Activated gamma-delta T cell (primary cell): ENCODE results near the gene KIF25.

Experiments
- DNase-seq: peaks from one replicate; lab custom pipeline; 2025; lab: John Stamatoyannopoulos, UW

KIF25 gene

DNA sequence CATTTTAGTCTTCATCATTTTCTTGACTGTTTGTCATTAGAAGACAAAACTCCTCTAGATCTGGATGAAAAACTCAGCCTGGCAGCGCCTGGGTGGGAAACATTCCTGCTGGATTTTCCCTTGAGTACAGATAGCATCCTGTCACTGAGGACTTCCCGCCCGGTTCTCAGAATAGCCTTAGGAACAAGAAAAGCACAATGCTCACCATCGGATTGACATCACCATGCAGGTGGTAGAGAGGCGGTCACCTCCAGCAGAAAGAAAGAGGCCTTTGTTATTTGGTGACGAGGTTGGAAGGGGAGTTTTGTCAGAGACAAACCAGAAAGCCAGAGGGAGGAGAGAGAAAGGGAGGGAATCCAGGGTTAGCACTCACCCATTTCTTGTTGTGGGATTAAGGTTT is 39.8 kb downstream of the KIF25 start:
- DNase-seq = no peak

DNA sequence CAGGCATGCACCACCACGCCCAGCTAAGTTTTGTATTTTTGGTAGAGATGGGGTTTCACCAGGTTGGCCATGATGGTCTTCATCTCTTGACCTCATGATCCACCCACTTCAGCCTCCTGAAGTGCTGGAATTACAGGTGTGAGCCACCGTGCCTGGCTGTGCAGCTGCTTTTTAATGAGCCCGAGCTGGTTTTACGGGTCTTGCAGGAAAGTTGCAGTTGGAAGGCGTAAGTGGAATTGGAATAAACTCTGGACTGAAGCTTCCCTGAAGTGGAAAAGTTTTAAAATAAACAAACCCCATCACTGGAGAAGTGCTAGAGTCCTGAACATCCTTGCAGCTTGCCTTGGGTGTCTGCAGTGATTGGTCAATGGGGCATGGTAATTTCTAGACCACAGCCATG is 40.4 kb downstream of the KIF25 start:
- DNase-seq = no peak

DNA sequence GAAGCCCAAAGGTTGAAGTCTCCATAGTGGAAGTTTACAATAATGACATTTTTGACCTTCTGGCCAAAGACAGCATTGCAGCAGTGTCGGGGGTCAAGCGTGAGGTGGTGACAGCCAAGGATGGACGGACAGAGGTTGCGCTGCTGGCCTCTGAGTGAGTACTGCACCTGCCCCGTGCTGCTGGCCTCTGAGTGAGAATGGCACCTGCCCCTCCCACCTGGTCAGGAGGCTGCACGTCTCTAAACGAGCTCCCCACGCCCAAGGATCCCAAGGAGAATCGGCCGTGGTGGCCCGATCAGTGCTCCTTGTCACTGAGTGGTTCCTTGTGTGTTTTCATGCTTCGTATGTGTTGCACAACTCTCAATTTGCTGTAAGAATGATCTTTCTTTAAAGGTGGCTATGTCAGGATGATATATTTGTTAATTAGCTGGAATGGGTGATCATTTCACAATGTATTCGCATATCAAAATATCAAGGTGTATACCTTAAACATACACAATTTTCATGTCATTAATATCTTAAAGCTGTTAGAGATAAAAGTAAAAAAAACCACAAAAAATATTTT is 41.2 kb downstream of the KIF25 start:
- DNase-seq = no peak

DNA sequence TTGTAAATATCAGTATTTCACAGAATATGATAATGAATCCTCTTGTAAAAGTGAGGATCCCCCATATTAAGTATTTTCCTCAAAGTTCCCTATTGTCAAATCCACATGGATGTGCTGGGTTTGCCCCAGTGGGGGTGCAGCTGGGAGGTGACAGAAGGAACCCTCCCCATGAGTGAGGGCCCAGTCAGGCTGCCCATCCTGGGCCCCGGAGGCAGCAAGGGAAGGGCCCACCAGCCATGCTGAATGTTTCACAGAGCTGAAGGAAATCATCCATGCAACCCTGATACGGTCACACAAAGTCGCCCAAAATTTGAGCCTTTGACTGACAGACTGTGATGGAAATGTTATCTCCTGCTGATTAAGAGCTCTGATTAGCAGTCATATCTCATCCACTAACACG is 41.8 kb downstream of the KIF25 start:
- no peak for DNase-seq

DNA sequence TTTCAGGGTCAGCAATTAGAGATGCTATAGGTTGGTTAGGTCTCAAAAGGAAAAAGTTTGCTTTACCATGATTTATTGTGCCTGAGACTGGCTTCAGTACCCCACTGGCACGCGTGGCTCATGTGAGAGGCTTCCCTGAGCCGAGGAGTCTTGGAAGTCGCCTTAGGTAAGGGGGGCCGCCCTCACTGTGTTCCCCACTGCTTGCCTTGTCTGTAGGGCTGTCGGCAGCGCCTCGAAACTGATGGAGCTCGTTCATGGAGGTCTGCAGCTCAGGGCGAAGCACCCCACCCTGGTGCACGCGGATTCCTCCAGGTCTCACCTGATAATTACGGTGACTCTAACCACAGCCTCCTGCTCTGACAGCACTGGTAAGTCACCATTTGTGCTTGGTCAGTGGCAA is 42.4 kb downstream of the KIF25 start:
- DNase-seq = no peak

DNA sequence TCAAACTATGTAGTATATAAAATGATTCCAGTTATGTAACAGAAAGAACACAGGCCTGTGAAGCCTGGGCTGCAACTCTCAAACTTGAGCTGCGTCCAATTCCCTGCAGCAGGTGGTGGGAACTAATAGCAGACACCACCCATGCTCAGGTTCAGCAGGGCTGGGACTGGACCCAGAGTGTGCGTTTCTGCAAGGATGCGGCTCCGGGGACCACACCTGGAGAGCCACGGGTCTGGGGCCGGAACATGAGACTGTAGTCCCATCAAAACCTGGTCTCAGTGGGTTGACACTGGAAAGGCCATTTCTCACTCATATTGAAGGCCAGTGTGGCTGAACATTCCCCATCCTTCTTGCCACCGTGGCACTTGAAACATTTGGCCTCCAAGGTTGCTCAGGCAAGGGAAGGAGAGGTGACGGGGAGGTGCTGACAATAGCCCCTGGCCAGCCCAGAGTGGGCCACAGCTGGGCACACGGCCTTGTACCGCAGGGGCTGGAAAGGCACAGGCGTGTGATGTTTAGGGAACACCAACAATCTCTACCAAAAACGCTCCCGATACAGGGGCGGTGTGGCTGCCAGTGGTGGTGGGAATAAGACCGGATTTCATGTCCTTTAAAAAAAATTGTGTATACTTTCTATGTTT is 43.5 kb downstream of the KIF25 start:
- DNase-seq = no peak

DNA sequence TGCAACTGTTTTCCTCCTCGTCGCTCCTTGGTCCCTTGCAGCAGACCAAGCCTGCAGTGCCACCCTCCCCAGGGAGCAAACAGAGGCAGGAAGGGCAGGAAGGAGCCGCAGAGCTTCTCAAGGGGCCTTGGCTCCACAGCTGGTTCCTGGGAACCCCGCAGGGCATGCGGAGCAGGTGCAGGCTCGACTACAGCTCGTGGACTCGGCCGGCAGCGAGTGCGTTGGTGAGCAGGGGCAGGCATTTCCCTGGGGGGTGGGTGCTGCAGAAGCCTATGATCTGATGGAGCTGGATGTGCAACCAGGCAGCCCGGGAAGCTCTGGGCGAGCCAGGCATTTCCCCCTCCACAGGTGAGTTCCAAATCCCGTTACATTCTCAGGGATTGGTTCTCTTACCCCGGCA is 44.5 kb downstream of the KIF25 start:
- DNase-seq = no peak

DNA sequence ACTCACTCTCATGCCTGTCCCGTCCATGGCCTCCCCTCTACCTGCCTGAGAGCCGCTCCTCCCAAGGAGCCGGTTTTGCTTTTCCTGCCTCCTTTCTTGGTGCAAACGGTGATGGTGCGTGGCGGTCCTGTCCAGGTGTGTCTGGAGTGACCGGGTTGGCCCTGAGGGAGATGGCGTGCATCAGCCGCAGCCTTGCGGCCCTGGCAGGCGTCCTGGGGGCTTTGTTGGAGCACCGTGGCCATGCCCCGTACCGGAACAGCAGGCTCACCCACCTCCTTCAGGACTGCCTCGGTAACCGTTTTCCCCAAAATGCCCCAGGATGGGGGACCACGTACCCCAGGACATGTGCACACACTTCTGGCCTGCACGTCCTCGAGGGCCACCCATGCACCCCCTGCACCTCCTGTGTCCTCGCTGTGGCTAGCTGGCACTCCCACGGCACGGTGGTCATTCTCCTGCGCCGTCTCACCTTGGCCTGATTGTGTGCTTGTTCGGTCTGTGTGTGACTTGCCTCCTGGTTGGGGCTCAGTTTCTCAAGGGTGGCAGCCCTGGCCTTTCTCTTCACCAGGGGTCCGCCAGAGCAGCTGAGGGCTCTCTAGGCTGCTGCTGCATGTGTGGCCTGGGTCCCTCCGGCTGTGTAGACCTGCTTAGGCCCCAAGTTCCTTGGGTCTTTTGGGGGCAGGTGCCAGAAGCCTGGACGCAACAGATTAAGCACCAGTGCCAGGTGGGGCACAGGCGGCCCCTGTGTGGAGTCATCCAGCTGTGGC is 45.1 kb downstream of the KIF25 start:
- no peak for DNase-seq

DNA sequence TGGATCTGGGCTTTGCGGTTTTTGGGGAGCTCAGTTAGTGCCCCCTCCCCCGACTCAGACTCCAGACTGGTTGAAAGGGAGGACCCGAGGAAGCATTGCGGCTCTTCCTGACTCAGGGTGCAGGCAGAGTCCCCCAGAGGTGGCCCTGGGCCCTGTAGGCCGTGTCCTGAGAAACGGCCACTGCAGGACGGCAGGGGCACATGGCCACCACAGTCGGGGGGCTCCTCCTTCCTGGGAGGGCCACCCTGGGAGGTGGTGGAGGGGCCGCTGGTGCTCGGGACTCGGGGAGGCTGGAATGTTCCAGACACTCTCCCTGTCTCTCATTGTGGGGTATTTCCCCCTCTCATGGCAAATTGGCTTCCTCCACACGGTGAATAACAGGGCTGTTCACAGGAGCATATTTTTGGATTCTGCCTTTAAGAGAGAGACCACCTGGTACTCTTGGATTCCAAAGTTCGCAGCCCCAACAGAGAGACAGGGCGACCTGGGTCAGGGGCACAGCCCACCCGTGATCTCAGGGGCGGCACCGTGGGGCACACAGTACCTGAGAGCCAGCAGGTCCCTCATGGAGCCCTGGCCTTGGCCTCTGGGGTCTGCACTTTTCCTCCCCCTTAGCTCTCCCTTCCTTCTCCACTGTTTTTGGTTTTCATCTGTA is 45.8 kb downstream of the KIF25 start:
- no peak for DNase-seq

DNA sequence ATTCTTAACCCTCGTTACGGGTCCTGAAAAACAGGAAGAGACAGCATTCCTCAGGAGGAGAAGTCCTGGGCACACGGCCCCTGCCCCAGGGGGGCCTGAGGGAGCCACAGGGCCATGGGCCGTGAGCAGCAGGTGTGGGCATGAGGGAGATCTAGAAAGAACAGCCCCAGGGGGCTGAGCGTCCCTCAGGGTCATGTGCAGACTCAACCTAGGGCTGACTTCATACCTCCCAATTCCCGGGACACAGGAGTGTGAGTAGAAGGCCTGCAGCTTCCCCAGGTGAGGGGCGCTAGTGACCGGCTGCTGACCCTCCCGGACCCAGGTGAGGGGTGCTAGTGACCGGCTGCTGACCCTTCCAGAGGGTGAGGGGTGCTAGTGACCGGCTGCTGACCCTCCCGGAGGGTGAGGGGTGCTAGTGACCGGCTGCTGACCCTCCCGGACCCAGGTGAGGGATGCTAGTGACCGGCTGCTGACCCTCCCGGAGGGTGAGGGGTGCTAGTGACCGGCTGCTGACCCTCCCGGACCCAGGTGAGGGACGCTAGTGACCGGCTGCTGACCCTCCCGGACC is 46.5 kb downstream of the KIF25 start:
- no peak for DNase-seq

DNA sequence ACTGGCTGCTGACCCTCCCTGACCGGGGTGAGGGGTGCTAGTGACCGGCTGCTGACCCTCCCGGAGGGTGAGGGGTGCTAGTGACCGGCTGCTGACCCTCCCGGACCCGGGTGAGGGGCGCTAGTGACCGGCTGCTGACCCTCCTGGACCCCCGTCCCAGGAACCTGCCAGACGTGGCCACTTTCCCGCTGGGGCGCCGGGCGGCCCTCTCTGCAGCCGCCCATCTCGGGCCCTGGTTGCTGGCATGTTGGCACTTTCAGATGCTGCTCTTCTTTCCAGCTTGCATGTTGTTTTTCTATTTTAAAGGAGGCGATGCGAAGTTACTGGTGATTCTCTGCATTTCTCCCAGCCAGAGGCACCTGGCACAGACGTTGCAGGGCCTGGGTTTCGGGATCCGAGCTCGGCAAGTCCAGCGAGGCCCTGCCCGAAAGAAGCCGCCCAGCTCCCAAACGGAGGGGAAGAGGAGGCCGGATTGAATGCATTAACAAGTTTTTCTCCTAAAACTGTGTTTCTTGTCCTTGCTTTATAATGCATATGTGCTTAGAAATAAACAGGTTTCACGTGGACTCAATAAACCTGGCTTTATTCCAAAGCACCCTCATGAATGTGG is 47.2 kb downstream of the KIF25 start:
- DNase-seq = no peak

DNA sequence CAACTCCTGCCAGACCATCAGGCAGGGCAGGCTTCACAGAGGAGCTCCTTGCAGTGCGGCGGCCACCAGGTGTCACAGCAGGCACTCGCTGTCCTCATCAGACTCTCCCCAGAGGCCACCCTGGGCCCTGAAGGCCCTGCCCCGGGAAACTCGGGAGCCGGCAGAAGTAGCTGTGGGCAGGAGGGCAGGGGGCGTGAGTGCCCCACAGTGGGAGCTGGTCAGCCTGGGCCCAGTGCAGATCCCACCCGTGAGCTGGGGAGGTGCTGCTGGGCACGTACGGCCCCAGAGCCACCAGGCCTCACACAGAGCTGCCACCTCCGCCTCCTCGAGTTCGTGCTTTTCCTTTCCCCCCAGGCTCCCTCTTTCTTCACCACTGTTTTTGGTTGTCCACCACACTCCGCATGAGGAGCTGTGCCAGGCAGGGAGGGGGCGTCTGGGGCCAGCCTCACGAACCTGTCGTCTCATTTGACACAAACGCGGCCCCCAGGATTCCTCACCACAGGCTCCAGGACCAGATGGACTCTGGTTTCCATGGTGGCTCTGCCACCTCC is 47.7 kb downstream of the KIF25 start:
- no peak for DNase-seq

DNA sequence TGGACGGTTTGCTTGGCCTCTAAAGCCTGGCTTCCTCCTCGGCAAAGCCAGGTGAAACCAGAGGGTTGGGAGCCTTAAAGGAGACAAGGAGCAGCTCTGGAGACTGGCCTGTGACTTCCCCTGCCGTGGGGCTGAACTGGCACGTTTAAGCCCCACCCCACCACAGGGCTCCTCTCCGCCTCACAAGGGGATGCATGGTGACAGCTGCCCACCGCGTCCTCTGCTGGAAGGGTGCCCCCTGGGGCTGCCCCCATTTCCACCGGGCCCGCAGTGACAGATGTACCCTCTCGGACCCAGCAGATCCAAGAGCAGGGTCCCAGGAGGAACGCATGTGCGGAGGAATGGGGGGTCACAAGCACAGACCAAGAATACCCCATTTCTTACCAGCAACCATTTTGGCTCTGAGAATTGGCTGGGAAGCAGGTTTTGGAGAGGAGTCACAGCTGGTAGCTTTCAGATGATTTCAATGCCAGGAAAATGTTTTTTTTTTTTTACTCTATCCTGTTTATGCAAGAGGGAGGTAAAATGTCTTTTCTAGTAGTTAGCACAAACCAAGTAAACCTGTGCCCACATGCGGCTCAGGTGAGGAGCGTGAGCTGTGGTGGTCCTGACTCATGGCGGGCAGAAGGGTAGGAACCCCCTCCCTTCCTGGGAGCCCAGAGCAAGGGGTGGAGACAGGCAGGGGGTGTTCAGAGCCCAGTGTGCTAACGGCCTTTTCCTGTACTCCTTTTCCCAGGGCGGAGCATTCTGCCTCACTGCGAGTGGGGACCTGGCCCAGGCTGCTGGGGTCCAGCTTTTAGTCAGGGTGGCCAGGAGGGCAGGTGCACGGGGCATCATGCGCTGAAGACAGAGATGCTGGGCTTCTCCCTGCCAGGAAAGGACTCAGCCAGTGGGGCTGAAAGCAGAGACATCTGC is 48.5 kb downstream of the KIF25 start:
- no peak for DNase-seq

DNA sequence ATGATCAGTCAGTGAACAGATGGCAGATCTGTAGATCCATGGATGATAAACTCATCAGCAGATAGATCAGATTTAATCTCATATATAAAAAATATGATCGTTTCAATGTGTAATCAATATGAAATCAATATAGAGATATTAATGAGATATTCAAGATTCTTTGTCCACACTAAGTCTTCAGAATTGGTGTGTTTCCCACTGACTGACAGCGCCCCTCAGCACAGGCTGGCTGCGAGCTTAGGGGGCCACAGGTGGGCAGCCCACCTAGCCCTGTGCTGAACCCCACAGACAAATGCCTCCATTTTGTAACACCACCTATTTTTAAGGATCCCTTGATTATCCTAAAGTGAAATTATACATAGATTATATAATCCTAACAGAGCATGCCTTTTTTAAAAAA is 49.2 kb downstream of the KIF25 start:
- no peak for DNase-seq

DNA sequence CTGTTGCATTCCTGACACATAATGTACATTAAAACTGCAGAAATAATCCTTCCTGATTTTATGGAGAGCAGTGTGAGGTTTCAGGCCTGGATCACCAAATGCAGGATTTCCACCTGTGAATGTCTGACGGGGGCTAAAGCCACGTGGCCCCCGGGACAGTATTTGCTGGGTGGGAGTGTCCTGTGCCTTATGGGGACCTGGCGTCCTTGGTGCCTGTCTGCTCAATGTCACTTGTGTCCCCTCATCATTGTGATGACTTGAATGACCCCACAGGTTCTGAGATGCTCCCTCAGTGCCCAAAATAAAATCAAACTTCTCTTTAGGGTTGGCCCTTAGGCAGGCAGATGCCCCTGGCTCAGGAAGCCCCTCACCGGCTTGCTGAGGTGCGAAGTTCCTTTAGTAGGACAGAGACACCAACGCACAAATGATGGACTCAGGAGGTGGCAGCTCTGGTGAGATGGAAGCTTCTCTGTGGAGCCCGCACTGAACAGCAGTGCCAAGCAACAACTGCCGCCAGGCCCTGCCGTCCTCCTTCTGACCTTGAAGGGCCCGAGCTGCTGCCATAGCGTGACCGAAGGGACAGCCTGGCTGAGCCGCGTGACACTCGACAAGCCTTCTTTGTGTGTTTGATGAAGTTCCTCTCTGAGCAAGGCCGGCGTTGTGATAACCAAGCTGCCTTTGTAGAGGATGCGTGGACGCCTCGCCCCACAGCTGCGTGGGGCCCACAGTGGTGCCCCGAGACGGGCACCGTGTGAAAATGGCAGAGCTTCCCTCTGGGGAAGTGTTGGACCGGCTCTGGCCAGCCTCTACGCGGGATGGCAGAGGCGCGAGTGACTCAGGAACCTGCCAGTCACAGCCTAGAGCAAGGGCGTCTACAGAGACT is 50.6 kb downstream of the KIF25 start:
- DNase-seq = no peak

DNA sequence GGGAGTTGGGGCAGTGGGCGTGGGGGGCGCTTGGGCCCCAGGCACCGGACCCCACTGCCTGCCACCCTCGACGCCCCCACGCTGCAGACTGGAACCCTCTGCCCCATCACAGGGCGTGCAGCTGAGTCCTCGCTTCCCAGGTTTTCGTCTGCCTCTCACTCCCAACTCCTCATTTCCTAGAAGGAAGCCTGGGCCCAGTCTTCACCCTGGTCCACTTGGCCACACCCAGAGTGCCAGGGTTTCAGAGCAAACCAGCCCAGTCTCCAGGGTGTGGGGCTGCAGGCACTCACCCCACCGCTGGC is 51.2 kb downstream of the KIF25 start:
- DNase-seq = no peak

DNA sequence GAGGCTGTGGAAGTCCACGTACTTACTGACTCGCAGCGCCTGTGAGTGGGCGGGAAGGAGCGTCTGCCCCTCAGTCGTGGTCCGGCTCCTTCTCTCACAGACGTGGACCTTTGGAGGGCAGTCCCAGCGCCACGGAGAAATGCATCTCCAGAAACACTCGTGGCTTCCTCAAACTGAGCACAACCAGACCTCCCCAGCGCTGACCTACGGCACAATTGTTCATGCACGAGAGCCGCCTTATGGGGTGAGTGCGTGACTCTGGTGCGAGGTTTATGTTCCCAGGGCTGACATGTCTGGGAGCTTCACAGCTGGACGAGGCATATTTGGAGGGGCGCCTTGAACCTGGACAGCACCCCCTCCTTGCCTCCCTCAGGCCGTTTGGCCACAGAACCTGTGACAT is 51.8 kb downstream of the KIF25 start:
- no peak for DNase-seq

DNA sequence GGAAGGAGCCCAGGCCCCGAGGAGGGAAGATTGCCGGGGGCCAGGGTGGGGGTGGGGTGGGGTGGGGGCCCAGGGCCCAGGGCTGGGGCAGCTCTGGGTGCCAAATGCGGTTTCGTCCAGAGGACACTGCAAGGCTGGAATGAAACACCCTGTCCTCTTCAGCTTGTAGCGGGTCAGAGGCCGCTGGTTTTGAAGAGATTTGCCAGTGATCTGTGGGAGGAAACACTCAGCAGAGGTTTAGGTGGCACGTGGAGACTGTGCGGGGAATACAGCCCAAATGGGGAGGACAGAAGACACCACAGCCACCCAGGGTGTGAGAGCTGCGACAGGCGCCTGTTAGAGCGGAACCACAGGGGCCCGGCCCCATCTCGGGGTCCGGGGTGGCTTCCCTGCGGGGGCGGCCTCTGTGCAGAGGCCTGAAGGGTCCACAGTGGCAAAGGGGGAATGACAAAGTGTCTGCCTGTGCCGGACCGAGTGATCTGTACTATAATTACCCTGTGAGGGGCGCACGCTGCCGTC is 52.3 kb downstream of the KIF25 start:
- DNase-seq = no peak

DNA sequence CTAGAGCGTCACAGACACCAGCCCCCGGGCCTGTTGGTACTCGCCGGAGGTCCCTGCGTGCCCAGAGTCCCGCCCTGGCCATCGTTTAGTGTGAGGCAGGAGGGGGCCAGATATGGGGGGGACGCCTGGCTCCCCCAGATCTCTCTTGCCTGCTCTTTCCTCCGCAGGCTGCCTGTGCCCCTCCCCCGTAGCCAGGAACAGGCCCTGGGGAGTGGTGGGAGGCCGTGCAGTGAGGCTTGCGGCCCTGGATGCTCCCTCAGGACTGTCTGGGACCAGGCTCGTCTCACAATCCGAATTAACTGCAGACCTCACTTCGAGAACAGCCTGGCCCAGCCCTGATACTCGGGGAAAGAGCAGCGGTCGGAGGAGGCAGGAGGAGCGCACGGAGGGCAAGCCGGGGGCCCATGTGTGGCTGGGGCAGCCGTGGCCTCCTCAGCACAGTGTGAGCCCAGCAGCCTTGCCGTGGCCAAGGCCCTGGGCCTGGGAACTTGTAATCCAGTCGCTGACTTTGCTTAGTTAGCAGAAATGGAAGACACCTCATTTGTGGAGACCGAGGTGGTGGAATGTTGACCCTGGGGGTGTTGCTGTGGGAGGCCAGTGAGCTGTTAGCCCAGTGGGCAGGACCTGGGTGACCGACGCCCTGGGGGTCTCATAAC is 52.9 kb downstream of the KIF25 start:
- no peak for DNase-seq
